IPS-18a (cell line): ENCODE measurements around the gene DPPA4.
"Not testable (repeated sequence)": the region's sequence is repeated elsewhere in the genome, so short reads cannot be mapped to it uniquely, and the experiment has no call there.

ENCODE experiments used
- H3K27ac ChIP-seq: one replicate; pipeline ENCODE4 v1.5.1; 2013; ENCODE audit warnings: low read length
- H3K27me3 ChIP-seq: one replicate; pipeline ENCODE4 v1.6.1; 2013; ENCODE audit warnings: mild to moderate bottlenecking, low read length; ENCODE audit not compliant: control insufficient read depth, insufficient read depth
- H3K36me3 ChIP-seq: one replicate; pipeline ENCODE4 v1.6.1; 2013; ENCODE audit warnings: low read depth, low read length; ENCODE audit not compliant: control insufficient read depth
- H3K4me1 ChIP-seq: one replicate; pipeline ENCODE4 v1.6.1; 2013; ENCODE audit warnings: low read depth, low read length; ENCODE audit not compliant: control insufficient read depth
- H3K4me3 ChIP-seq: one replicate; pipeline ENCODE4 v1.5.1; 2013; ENCODE audit warnings: low read length
- H3K9ac ChIP-seq: one replicate; pipeline ENCODE4 v1.6.1; 2013; ENCODE audit warnings: mild to moderate bottlenecking, low read length, moderate library complexity
- H3K9me3 ChIP-seq: one replicate; pipeline ENCODE4 v1.6.1; 2013; ENCODE audit warnings: low read depth, low read length; ENCODE audit not compliant: control insufficient read depth

Gene DPPA4

GRCh38 chr3:109337393-109337792 is at the start of gene DPPA4:
DPPA4 (minus strand) TSS chr3:109337546; CDS start chr3:109337517, 29 bp downstream.
- H3K4me1 ChIP-seq, result peaks cover 15% of the 10 kb centered on the region
- H3K4me3 ChIP-seq, result peak within 1 kb of the TSS; percentile 99
- peak within 1 kb of the TSS; percentile 96 for H3K27ac ChIP-seq
- peak within 1 kb of the TSS; percentile 100 for H3K9ac ChIP-seq
- peaks cover 36% of the 10 kb centered on the region for H3K36me3 ChIP-seq
- H3K9me3 ChIP-seq, result no peaks in the 10 kb centered on the region
- no peaks in the 10 kb centered on the region for H3K27me3 ChIP-seq

GRCh38 chr3:109385442-109386318 is 48.3 kb upstream of the DPPA4 start:
- H3K9me3 ChIP-seq, result no peaks in the 10 kb centered on the region
- no peak overlapping the region for H3K27ac ChIP-seq
- H3K4me3 ChIP-seq, result no peak overlapping the region
- no peaks in the 10 kb centered on the region for H3K4me1 ChIP-seq
- H3K36me3 ChIP-seq, result no peaks in the 10 kb centered on the region
- H3K9ac ChIP-seq, result no peak overlapping the region
- H3K27me3 ChIP-seq, result no peaks in the 10 kb centered on the region

- Histone ChIP-seq H3K9me3 (no peaks in the 10 kb centered on the region), H3K4me1 (no peaks in the 10 kb centered on the region), H3K4me3 (no peak overlapping the region), H3K9ac (no peak overlapping the region), H3K36me3 (no peaks in the 10 kb centered on the region), H3K27ac (no peak overlapping the region), H3K27me3 (no peaks in the 10 kb centered on the region)
Observed at GRCh38 chr3:109384164-109384563, 46.8 kb upstream of the DPPA4 start.

GRCh38 chr3:109382588-109382987 is 45.2 kb upstream of the DPPA4 start:
- H3K4me3 ChIP-seq, result no peak overlapping the region
- no peak overlapping the region for H3K27ac ChIP-seq
- H3K9me3 ChIP-seq, result no peaks in the 10 kb centered on the region
- H3K9ac ChIP-seq, result no peak overlapping the region
- H3K36me3 ChIP-seq, result no peaks in the 10 kb centered on the region
- H3K4me1 ChIP-seq, result no peaks in the 10 kb centered on the region
- H3K27me3 ChIP-seq, result no peaks in the 10 kb centered on the region

- no peaks in the 10 kb centered on the region for H3K4me1 ChIP-seq
- H3K4me3 ChIP-seq, result no peak overlapping the region
Observed at GRCh38 chr3:109375975-109376374, 38.6 kb upstream of the DPPA4 start.

GRCh38 chr3:109374434-109374833 is 37.1 kb upstream of the DPPA4 start:
- not testable (repeated sequence) for H3K9me3 ChIP-seq, H3K36me3 ChIP-seq, H3K27me3 ChIP-seq, H3K4me3 ChIP-seq, H3K4me1 ChIP-seq, H3K27ac ChIP-seq, H3K9ac ChIP-seq

More at GRCh38 chr3:109375975-109376374, 38.6 kb upstream of the DPPA4 start:
- Histone ChIP-seq H3K9ac (no peak overlapping the region), H3K27me3 (no peaks in the 10 kb centered on the region), H3K36me3 (no peaks in the 10 kb centered on the region), H3K27ac (no peak overlapping the region), H3K9me3 (no peaks in the 10 kb centered on the region)

GRCh38 chr3:109373933-109374332 is 36.6 kb upstream of the DPPA4 start:
- Histone ChIP-seq H3K27me3 (no peaks in the 10 kb centered on the region), H3K9me3 (no peaks in the 10 kb centered on the region), H3K27ac (no peak overlapping the region), H3K36me3 (no peaks in the 10 kb centered on the region), H3K4me1 (no peaks in the 10 kb centered on the region), H3K4me3 (no peak overlapping the region), H3K9ac (no peak overlapping the region)

- no peaks in the 10 kb centered on the region for H3K4me1 ChIP-seq
- H3K9me3 ChIP-seq, result no peaks in the 10 kb centered on the region
- no peaks in the 10 kb centered on the region for H3K27me3 ChIP-seq
- no peak overlapping the region for H3K27ac ChIP-seq
- no peak overlapping the region for H3K9ac ChIP-seq
- no peak overlapping the region for H3K4me3 ChIP-seq
- H3K36me3 ChIP-seq, result no peaks in the 10 kb centered on the region
Observed at GRCh38 chr3:109372639-109373038, 35.3 kb upstream of the DPPA4 start.

GRCh38 chr3:109369510-109369909 is 32.2 kb upstream of the DPPA4 start:
- Histone ChIP-seq H3K9ac (no peak overlapping the region), H3K9me3 (no peaks in the 10 kb centered on the region), H3K4me1 (no peaks in the 10 kb centered on the region), H3K36me3 (no peaks in the 10 kb centered on the region), H3K4me3 (no peak overlapping the region), H3K27me3 (no peaks in the 10 kb centered on the region), H3K27ac (no peak overlapping the region)

- no peaks in the 10 kb centered on the region for H3K9me3 ChIP-seq
- no peak overlapping the region for H3K27ac ChIP-seq
Observed at GRCh38 chr3:109364088-109364487, 26.7 kb upstream of the DPPA4 start.

GRCh38 chr3:109363634-109364033 is 26.3 kb upstream of the DPPA4 start:
- Histone ChIP-seq H3K4me1 (no peaks in the 10 kb centered on the region), H3K9me3 (no peaks in the 10 kb centered on the region), H3K4me3 (no peak overlapping the region), H3K36me3 (no peaks in the 10 kb centered on the region), H3K9ac (no peak overlapping the region), H3K27me3 (no peaks in the 10 kb centered on the region), H3K27ac (no peak overlapping the region)

More at GRCh38 chr3:109364088-109364487, 26.7 kb upstream of the DPPA4 start:
- H3K4me3 ChIP-seq, result no peak overlapping the region
- H3K9ac ChIP-seq, result no peak overlapping the region
- H3K36me3 ChIP-seq, result no peaks in the 10 kb centered on the region
- no peaks in the 10 kb centered on the region for H3K27me3 ChIP-seq
- no peaks in the 10 kb centered on the region for H3K4me1 ChIP-seq

GRCh38 chr3:109362823-109363222 is 25.5 kb upstream of the DPPA4 start:
- Histone ChIP-seq H3K27ac (no peak overlapping the region), H3K9ac (no peak overlapping the region), H3K36me3 (no peaks in the 10 kb centered on the region), H3K4me1 (no peaks in the 10 kb centered on the region), H3K27me3 (no peaks in the 10 kb centered on the region), H3K4me3 (no peak overlapping the region), H3K9me3 (no peaks in the 10 kb centered on the region)
